GM23338 (cell line): Measurements from ENCODE around the gene NELL2. TPM values are rescaled to one million over a fixed set of nuclear protein-coding genes. Genes with fewer than 3 reads are reported as not detected.

ENCODE experiments used
- ATAC-seq: fragments of 200-7000 bp; cut with Tn5 transposase; 3 replicates; pipeline ENCODE4 v1.9.1; 2020
- DNase-seq: peaks from one replicate; pipeline ENCODE4 v3.0.0-alpha.2; 2015; ENCODE audit warnings: low spot score
- H2AFZ ChIP-seq: fragments of 200-600 bp; sonication (generic); 2 replicates; pipeline ENCODE4 v1.8.0; 2016; ENCODE audit warnings: antibody characterized with exemption, mild to moderate bottlenecking, moderate library complexity
- H3F3A ChIP-seq: fragments of 200-600 bp; sonication (generic); replicated peaks from 2 replicates; pipeline ENCODE4 v1.8.0; 2017; ENCODE audit warnings: antibody characterized with exemption, mixed run types, low read depth
- H3K27ac ChIP-seq: fragments of 200-600 bp; sonication (generic); 2 replicates; pipeline ENCODE4 v1.6.1; 2016; ENCODE audit warnings: low read depth
- H3K27me3 ChIP-seq: fragments of 200-600 bp; sonication (generic); 2 replicates; pipeline ENCODE4 v1.8.0; 2016; ENCODE audit warnings: mild to moderate bottlenecking, mixed run types, moderate library complexity; ENCODE audit not compliant: insufficient read depth
- H3K36me3 ChIP-seq: fragments of 200-600 bp; sonication (generic); 2 replicates; pipeline ENCODE4 v1.8.0; 2016; ENCODE audit warnings: mild to moderate bottlenecking; ENCODE audit not compliant: insufficient read depth
- H3K4me1 ChIP-seq: fragments of 200-600 bp; sonication (generic); 2 replicates; pipeline ENCODE4 v1.8.0; 2016; ENCODE audit warnings: mild to moderate bottlenecking, moderate library complexity; ENCODE audit not compliant: insufficient read depth
- H3K4me2 ChIP-seq: fragments of 200-600 bp; sonication (generic); 2 replicates; pipeline ENCODE4 v1.7.1; 2017; ENCODE audit warnings: mixed run types
- H3K4me3 ChIP-seq: fragments of 200-600 bp; sonication (generic); 2 replicates; pipeline ENCODE4 v1.6.1; 2016; ENCODE audit warnings: mixed run types
- H3K79me2 ChIP-seq: fragments of 200-600 bp; sonication (generic); replicated peaks from 2 replicates; pipeline ENCODE4 v1.8.0; 2017; ENCODE audit warnings: mild to moderate bottlenecking; ENCODE audit not compliant: insufficient read depth
- H3K9me2 ChIP-seq: fragments of 200-600 bp; sonication (generic); 2 replicates; pipeline ENCODE4 v1.8.0; 2017; ENCODE audit not compliant: insufficient read depth
- H4K20me1 ChIP-seq: fragments of 200-600 bp; sonication (generic); replicated peaks from 2 replicates; pipeline ENCODE4 v1.8.0; 2017; ENCODE audit warnings: mild to moderate bottlenecking; ENCODE audit not compliant: insufficient read depth
- H3K27ac Mint-ChIP-seq: 2 replicates; pipeline ENCODE4 v1.8.0; 2020; ENCODE audit warnings: inconsistent platforms, mild to moderate bottlenecking, moderate library complexity, mixed read lengths
- H3K27me3 Mint-ChIP-seq: 3 replicates; pipeline ENCODE4 v1.8.0; 2022; ENCODE audit warnings: low read depth, mild to moderate bottlenecking, moderate library complexity, mixed read lengths, inconsistent platforms; ENCODE audit not compliant: insufficient read depth, poor library complexity
- H3K36me3 Mint-ChIP-seq: 3 replicates; pipeline ENCODE4 v1.8.0; 2021; ENCODE audit warnings: low read depth, mild to moderate bottlenecking, inconsistent platforms, moderate library complexity, mixed read lengths
- H3K4me1 Mint-ChIP-seq: 3 replicates; pipeline ENCODE4 v1.8.0; 2020; ENCODE audit warnings: mild to moderate bottlenecking, inconsistent platforms, mixed read lengths
- H3K4me3 Mint-ChIP-seq: 3 replicates; pipeline ENCODE4 v1.8.0; 2021; ENCODE audit warnings: moderate library complexity, mild to moderate bottlenecking, inconsistent platforms, mixed read lengths
- H3K9me3 Mint-ChIP-seq: 3 replicates; pipeline ENCODE4 v1.8.0; 2020; ENCODE audit warnings: moderate library complexity, mild to moderate bottlenecking, inconsistent platforms, mixed read lengths
- CREB1 ChIP-seq: fragments of 250-450 bp; sonication (Bioruptor Pico); IDR thresholded peaks from 2 replicates; pipeline ENCODE4 v1.5.0; 2020; ENCODE audit warnings: low read depth, mild to moderate bottlenecking, moderate library complexity
- EZH2 ChIP-seq: fragments of 200-600 bp; sonication (generic); IDR thresholded peaks from one replicate; pipeline ENCODE4 v1.8.0; 2017; ENCODE audit warnings: antibody characterized with exemption, mild to moderate bottlenecking, low read depth; ENCODE audit not compliant: unreplicated experiment
- EZH2phosphoT487 ChIP-seq: fragments of 200-600 bp; sonication (generic); IDR thresholded peaks from one replicate; pipeline ENCODE4 v1.8.1; 2018; ENCODE audit warnings: antibody characterized with exemption; ENCODE audit not compliant: unreplicated experiment
- JUNB ChIP-seq: IDR thresholded peaks from one replicate; pipeline ENCODE4 v1.6.1; 2016; ENCODE audit warnings: antibody characterized with exemption; ENCODE audit not compliant: unreplicated experiment
- NANOG ChIP-seq: IDR thresholded peaks from 2 replicates; pipeline ENCODE4 v1.6.1; 2016; ENCODE audit warnings: antibody characterized with exemption, borderline replicate concordance
- POLR2AphosphoS5 ChIP-seq: IDR thresholded peaks from 2 replicates; pipeline ENCODE4 v1.6.1; 2016; ENCODE audit warnings: antibody characterized with exemption, low read depth
- STAT1 ChIP-seq: IDR thresholded peaks from one replicate; pipeline ENCODE4 v1.6.1; 2016; ENCODE audit warnings: antibody characterized with exemption; ENCODE audit not compliant: unreplicated experiment
- ZNF114 ChIP-seq: fragments of 250-450 bp; sonication (Bioruptor Pico); IDR thresholded peaks from 2 replicates; pipeline ENCODE4 v1.5.0; 2020; ENCODE audit warnings: mild to moderate bottlenecking, moderate library complexity
- ZNF331 ChIP-seq: fragments of 250-450 bp; sonication (Bioruptor Pico); IDR thresholded peaks from 2 replicates; pipeline ENCODE4 v1.5.0; 2020; ENCODE audit warnings: low read depth, mild to moderate bottlenecking, moderate library complexity
- polyA plus RNA-seq: library from polyadenylated mRNA; unstranded; fragments of >200 nt; fragmentation: Nextera tagmentation; extraction: Ambion mirVana; gene quantifications from 2 replicates; pipeline ENCODE4 v1.2.1, GENCODE V29; 2016
- total RNA-seq: library from RNA; depleted of rRNA; stranded (reverse); fragments of >200 nt; shearing (Covaris generic); gene quantifications from 2 replicates; pipeline ENCODE4 v1.2.3, GENCODE V29; 2014
- TF ChIP-seq, protein P1 (sequence below), 2 experiments: fragments of 200-600 bp in 1 of 2; sonication (generic) in 1 of 2; conservative IDR thresholded peaks; 2 replicates each; pipeline versions ENCODE4 v1.5.1 to v1.6.1; 2016 to 2017; ENCODE audit warnings: antibody characterized with exemption in 2 of 2, low read depth in 2 of 2, mild to moderate bottlenecking in 2 of 2, moderate library complexity in 1 of 2
- TF ChIP-seq, protein P2 (sequence below): fragments of 250-450 bp; sonication (Bioruptor Pico); IDR thresholded peaks from 2 replicates; pipeline ENCODE4 v1.5.0; 2020; ENCODE audit warnings: mild to moderate bottlenecking, moderate library complexity
- TF ChIP-seq, protein P3 (sequence below): IDR thresholded peaks from 2 replicates; pipeline ENCODE4 v1.6.1; 2016; ENCODE audit warnings: antibody characterized with exemption
- TF ChIP-seq, protein P4 (sequence below): IDR thresholded peaks from one replicate; pipeline ENCODE4 v1.6.1; 2018; ENCODE audit warnings: antibody characterized with exemption; ENCODE audit not compliant: unreplicated experiment

The NELL2 gene
- total and polyA plus RNA-seq, 2 experiments from 2014 or later = 25.1 to 99.5 TPM

DNA sequence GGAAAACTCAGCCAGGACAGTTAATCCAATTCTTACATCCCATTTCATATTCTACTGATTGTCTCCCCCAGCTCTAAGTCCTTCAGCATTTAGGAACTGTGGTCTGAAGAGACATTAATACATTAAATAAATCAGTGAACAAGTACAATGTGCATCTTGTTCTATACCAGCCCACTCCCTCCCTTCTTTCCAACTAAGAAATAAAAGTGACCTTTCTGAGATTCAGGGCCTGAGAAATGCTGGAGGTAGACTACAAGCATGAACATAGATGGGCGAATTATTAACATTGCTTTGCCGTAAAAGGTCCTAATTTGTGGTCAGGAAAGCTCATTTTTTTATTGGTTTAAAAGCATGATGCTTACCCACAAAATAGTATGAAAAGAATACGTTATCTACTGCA, 113.1 kb downstream of the NELL2 start:
- Histone ChIP-seq H3K36me3 (no peaks in the 10 kb centered on the region), H3K4me1 (peaks cover 23% of the 10 kb centered on the region), H3K27ac (no peak overlapping the region), H3F3A (no peaks in the 10 kb centered on the region), H4K20me1 (no peaks in the 10 kb centered on the region), H3K4me2 (no peak overlapping the region), H3K9me2 (no peaks in the 10 kb centered on the region), H2AFZ (no peak overlapping the region), H3K4me3 (no peak overlapping the region), H3K27me3 (no peaks in the 10 kb centered on the region), H3K79me2 (no peaks in the 10 kb centered on the region)
- Mint-ChIP-seq H3K27me3 (no peaks in the 10 kb centered on the region), H3K4me3 (no peak overlapping the region), H3K4me1 (peaks cover 32% of the 10 kb centered on the region), H3K27ac (no peak overlapping the region), H3K36me3 (peaks cover 2% of the 10 kb centered on the region; the same call in 2 of the 3 replicates), H3K9me3 (no peaks in the 10 kb centered on the region)
- ATAC-seq = no peak
- no peak for TF ChIP-seq EZH2phosphoT487
- TF ChIP-seq ZNF331 (CRISPR knock-in tag) = no peak
- TF ChIP-seq POLR2AphosphoS5 = no peak
- TF ChIP-seq EZH2 = no peak
- TF ChIP-seq, protein P1, sequence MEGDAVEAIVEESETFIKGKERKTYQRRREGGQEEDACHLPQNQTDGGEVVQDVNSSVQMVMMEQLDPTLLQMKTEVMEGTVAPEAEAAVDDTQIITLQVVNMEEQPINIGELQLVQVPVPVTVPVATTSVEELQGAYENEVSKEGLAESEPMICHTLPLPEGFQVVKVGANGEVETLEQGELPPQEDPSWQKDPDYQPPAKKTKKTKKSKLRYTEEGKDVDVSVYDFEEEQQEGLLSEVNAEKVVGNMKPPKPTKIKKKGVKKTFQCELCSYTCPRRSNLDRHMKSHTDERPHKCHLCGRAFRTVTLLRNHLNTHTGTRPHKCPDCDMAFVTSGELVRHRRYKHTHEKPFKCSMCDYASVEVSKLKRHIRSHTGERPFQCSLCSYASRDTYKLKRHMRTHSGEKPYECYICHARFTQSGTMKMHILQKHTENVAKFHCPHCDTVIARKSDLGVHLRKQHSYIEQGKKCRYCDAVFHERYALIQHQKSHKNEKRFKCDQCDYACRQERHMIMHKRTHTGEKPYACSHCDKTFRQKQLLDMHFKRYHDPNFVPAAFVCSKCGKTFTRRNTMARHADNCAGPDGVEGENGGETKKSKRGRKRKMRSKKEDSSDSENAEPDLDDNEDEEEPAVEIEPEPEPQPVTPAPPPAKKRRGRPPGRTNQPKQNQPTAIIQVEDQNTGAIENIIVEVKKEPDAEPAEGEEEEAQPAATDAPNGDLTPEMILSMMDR (conservative IDR thresholded peaks at IDR 0.05; ENCODE audit: low read depth in 2 of 2) = no peak
- no peak for TF ChIP-seq STAT1
- TF ChIP-seq JUNB = no peak
- no peak for TF ChIP-seq CREB1 (CRISPR knock-in tag)
- TF ChIP-seq, protein P2, sequence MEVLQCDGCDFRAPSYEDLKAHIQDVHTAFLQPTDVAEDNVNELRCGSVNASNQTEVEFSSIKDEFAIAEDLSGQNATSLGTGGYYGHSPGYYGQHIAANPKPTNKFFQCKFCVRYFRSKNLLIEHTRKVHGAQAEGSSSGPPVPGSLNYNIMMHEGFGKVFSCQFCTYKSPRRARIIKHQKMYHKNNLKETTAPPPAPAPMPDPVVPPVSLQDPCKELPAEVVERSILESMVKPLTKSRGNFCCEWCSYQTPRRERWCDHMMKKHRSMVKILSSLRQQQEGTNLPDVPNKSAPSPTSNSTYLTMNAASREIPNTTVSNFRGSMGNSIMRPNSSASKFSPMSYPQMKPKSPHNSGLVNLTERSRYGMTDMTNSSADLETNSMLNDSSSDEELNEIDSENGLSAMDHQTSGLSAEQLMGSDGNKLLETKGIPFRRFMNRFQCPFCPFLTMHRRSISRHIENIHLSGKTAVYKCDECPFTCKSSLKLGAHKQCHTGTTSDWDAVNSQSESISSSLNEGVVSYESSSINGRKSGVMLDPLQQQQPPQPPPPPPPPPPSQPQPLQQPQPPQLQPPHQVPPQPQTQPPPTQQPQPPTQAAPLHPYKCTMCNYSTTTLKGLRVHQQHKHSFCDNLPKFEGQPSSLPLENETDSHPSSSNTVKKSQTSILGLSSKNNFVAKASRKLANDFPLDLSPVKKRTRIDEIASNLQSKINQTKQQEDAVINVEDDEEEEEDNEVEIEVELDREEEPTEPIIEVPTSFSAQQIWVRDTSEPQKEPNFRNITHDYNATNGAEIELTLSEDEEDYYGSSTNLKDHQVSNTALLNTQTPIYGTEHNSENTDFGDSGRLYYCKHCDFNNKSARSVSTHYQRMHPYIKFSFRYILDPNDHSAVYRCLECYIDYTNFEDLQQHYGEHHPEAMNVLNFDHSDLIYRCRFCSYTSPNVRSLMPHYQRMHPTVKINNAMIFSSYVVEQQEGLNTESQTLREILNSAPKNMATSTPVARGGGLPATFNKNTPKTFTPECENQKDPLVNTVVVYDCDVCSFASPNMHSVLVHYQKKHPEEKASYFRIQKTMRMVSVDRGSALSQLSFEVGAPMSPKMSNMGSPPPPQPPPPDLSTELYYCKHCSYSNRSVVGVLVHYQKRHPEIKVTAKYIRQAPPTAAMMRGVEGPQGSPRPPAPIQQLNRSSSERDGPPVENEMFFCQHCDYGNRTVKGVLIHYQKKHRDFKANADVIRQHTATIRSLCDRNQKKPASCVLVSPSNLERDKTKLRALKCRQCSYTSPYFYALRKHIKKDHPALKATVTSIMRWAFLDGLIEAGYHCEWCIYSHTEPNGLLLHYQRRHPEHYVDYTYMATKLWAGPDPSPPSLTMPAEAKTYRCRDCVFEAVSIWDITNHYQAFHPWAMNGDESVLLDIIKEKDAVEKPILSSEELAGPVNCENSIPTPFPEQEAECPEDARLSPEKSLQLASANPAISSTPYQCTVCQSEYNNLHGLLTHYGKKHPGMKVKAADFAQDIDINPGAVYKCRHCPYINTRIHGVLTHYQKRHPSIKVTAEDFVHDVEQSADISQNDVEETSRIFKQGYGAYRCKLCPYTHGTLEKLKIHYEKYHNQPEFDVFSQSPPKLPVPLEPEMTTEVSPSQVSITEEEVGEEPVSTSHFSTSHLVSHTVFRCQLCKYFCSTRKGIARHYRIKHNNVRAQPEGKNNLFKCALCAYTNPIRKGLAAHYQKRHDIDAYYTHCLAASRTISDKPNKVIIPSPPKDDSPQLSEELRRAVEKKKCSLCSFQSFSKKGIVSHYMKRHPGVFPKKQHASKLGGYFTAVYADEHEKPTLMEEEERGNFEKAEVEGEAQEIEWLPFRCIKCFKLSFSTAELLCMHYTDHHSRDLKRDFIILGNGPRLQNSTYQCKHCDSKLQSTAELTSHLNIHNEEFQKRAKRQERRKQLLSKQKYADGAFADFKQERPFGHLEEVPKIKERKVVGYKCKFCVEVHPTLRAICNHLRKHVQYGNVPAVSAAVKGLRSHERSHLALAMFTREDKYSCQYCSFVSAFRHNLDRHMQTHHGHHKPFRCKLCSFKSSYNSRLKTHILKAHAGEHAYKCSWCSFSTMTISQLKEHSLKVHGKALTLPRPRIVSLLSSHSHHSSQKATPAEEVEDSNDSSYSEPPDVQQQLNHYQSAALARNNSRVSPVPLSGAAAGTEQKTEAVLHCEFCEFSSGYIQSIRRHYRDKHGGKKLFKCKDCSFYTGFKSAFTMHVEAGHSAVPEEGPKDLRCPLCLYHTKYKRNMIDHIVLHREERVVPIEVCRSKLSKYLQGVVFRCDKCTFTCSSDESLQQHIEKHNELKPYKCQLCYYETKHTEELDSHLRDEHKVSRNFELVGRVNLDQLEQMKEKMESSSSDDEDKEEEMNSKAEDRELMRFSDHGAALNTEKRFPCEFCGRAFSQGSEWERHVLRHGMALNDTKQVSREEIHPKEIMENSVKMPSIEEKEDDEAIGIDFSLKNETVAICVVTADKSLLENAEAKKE = no peak
- TF ChIP-seq ZNF114 (CRISPR knock-in tag) = no peak
- TF ChIP-seq, protein P3, sequence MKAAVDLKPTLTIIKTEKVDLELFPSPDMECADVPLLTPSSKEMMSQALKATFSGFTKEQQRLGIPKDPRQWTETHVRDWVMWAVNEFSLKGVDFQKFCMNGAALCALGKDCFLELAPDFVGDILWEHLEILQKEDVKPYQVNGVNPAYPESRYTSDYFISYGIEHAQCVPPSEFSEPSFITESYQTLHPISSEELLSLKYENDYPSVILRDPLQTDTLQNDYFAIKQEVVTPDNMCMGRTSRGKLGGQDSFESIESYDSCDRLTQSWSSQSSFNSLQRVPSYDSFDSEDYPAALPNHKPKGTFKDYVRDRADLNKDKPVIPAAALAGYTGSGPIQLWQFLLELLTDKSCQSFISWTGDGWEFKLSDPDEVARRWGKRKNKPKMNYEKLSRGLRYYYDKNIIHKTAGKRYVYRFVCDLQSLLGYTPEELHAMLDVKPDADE = no peak
- no peak for TF ChIP-seq NANOG
- TF ChIP-seq, protein P4, sequence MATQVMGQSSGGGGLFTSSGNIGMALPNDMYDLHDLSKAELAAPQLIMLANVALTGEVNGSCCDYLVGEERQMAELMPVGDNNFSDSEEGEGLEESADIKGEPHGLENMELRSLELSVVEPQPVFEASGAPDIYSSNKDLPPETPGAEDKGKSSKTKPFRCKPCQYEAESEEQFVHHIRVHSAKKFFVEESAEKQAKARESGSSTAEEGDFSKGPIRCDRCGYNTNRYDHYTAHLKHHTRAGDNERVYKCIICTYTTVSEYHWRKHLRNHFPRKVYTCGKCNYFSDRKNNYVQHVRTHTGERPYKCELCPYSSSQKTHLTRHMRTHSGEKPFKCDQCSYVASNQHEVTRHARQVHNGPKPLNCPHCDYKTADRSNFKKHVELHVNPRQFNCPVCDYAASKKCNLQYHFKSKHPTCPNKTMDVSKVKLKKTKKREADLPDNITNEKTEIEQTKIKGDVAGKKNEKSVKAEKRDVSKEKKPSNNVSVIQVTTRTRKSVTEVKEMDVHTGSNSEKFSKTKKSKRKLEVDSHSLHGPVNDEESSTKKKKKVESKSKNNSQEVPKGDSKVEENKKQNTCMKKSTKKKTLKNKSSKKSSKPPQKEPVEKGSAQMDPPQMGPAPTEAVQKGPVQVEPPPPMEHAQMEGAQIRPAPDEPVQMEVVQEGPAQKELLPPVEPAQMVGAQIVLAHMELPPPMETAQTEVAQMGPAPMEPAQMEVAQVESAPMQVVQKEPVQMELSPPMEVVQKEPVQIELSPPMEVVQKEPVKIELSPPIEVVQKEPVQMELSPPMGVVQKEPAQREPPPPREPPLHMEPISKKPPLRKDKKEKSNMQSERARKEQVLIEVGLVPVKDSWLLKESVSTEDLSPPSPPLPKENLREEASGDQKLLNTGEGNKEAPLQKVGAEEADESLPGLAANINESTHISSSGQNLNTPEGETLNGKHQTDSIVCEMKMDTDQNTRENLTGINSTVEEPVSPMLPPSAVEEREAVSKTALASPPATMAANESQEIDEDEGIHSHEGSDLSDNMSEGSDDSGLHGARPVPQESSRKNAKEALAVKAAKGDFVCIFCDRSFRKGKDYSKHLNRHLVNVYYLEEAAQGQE = no peak
- no peak for DNase-seq
